Activated T-helper 1 cell treated with anti-CD3 and anti-CD28 coated beads, Interleukin-12 subunit alpha, Interleukin-12 subunit beta, Interleukin-2, Interleukin-4 antibody, amounts not matched to agents 30 ng/mL and 10 ng/mL and 1 ng/mL, durations not matched to agents 14 hours and 24 hours and 36 hours (primary cell): ENCODE measurements around the gene LYG2. TPM values are rescaled to one million over a fixed set of nuclear protein-coding genes. Genes with fewer than 3 reads are reported as not detected.

Experiments used
- total RNA-seq: library from RNA; stranded (reverse); gene quantifications from 2 replicates; pipeline ENCODE4 v1.2.3, GENCODE V29; 2022

LYG2 gene
- total RNA-seq, 1 donor from 2014 or later = not detected

Other genes starting within 250 kb of the LYG2 start
- gene C2orf15, start 114.0 kb downstream of the LYG2 start, total RNA-seq = 0.29 TPM in 1 of 2 replicates, not detected in the other
- gene TSGA10, start 100.7 kb downstream of the LYG2 start, total RNA-seq = 3.0 and 4.1 TPM in 2 replicates
- 2.2 and 3.3 TPM in 2 replicates for gene LIPT1, start 100.7 kb downstream of the LYG2 start, total RNA-seq
- gene MITD1, start 74.6 kb downstream of the LYG2 start, total RNA-seq = 45.3 and 50.1 TPM in 2 replicates
- gene MRPL30, start 74.5 kb downstream of the LYG2 start, total RNA-seq = 25.5 and 27.8 TPM in 2 replicates
- gene LYG1, start 45.5 kb upstream of the LYG2 start, total RNA-seq = 1.5 and 1.7 TPM in 2 replicates
- 37.0 and 37.3 TPM in 2 replicates for gene TXNDC9, start 80.7 kb upstream of the LYG2 start, total RNA-seq
- 84.7 and 84.8 TPM in 2 replicates for gene EIF5B, start 81.7 kb upstream of the LYG2 start, total RNA-seq
- 49.6 and 53.7 TPM in 2 replicates for gene REV1, start 234.4 kb upstream of the LYG2 start, total RNA-seq